DLD1 (cell line): ENCODE measurements around the gene DCTD.
"Not testable (repeated sequence)": the region's sequence is repeated elsewhere in the genome, so short reads cannot be mapped to it uniquely, and the experiment has no call there.

Experiments used
- in situ Hi-C: cut with HindIII; loops from 2 replicates; pipeline ENCODE4 v1.10.0; 2017; ENCODE audit warnings: low sequenced_read_pairs

The DCTD gene

GRCh38 chr4:182922501-182923284, 5.5 kb upstream of the DCTD start:
- in situ Hi-C loops, result loop anchor here (10.0 kb wide), 1 partner anchor 332 kb away; no protein-coding TSS in a partner anchor

GRCh38 chr4:182921608-182922007, 4.4 kb upstream of the DCTD start:
- in situ Hi-C loops, result loop anchor here (10.0 kb wide), 1 partner anchor 333 kb away; no protein-coding TSS in a partner anchor

GRCh38 chr4:182920676-182921075, 3.5 kb upstream of the DCTD start:
- in situ Hi-C loops, result loop anchor here (10.0 kb wide), 1 partner anchor 334 kb away; no protein-coding TSS in a partner anchor

- in situ Hi-C loops, result no loop called here
These were observed 1.7 kb upstream of the DCTD start for GRCh38 chr4:182918791-182919302.

GRCh38 chr4:182918044-182918607, 940 bp upstream of the DCTD start:
- in situ Hi-C loops, result no loop called here

- in situ Hi-C loops, result no loop called here
These were observed 554 bp downstream of the DCTD start for GRCh38 chr4:182916483-182917181.

GRCh38 chr4:182914357-182914756, 2.8 kb downstream of the DCTD start:
- in situ Hi-C loops, result no loop called here

GRCh38 chr4:182913621-182914020, 3.6 kb downstream of the DCTD start:
- in situ Hi-C loops, result no loop called here

- in situ Hi-C loops, result no loop called here
These were observed 4.2 kb downstream of the DCTD start for GRCh38 chr4:182913036-182913435.

- in situ Hi-C loops, result no loop called here
These were observed 9.1 kb downstream of the DCTD start for GRCh38 chr4:182908124-182908523.

- in situ Hi-C loops, result no loop called here
These were observed 9.8 kb downstream of the DCTD start for GRCh38 chr4:182907396-182907795.

GRCh38 chr4:182906786-182907185, 10.4 kb downstream of the DCTD start:
- in situ Hi-C loops, result no loop called here

GRCh38 chr4:182905038-182905437, 12.1 kb downstream of the DCTD start:
- in situ Hi-C loops, result no loop called here

- in situ Hi-C loops, result no loop called here
These were observed 12.9 kb downstream of the DCTD start for GRCh38 chr4:182904211-182904761.

- in situ Hi-C loops, result no loop called here
These were observed 14.2 kb downstream of the DCTD start for GRCh38 chr4:182903013-182903412.

- in situ Hi-C loops, result no loop called here
These were observed 15.8 kb downstream of the DCTD start for GRCh38 chr4:182901337-182901736.

- in situ Hi-C loops, result not testable (repeated sequence)
These were observed 17.2 kb downstream of the DCTD start for GRCh38 chr4:182900021-182900420.

- in situ Hi-C loops, result no loop called here
These were observed 18.7 kb downstream of the DCTD start for GRCh38 chr4:182898479-182898799.

- in situ Hi-C loops, result no loop called here
These were observed 19.3 kb downstream of the DCTD start for GRCh38 chr4:182897601-182898478.

GRCh38 chr4:182896421-182896820, 20.8 kb downstream of the DCTD start:
- in situ Hi-C loops, result no loop called here
